K562 (cell line): ENCODE measurements around the gene BEST4. TPM values are rescaled to one million over a fixed set of nuclear protein-coding genes. Genes with fewer than 3 reads are reported as not detected.

Experiments
- ATAC-seq: fragments of 200-7000 bp; cut with Tn5 transposase; 3 replicates; pipeline ENCODE4 v1.9.1; 2020; ENCODE audit warnings: moderate library complexity
- BruUV-seq: library from RNA; stranded (reverse); fragments of 400-500 nt; replicated peaks from 2 replicates; lab custom pipeline; 2021; lab: Mats Ljungman, UMichigan
- CTCF ChIA-PET: fragments of 300-600 bp; formaldehyde crosslinking; extraction: SDS; loops from one replicate; lab custom pipeline; 2021; ENCODE audit warnings: low intra/inter-chr PET ratio; lab: Yijun Ruan, JAX
- POLR2A ChIA-PET: fragments of 300-600, 350-650 bp; sonication (Branson Sonifier 250); formaldehyde crosslinking; extraction: SDS; loops from one replicate; lab custom pipeline; 2021; ENCODE audit warnings: antibody characterized with exemption, inconsistent platforms; lab: Yijun Ruan, JAX
- DNase-seq, 4 experiments: peaks; one replicate each; pipeline versions ENCODE4 v3.0.0 to v3.0.0-alpha.2; 2011 to 2018; ENCODE audit warnings: low spot score in 3 of 4, mixed read lengths in 3 of 4; ENCODE audit errors: extremely low read depth in 1 of 4
- FAIRE-seq: peaks from 2 replicates; lab custom pipeline; 2011; peaks lifted over from hg19 to GRCh38; lab: Jason Lieb, UNC
- H2AFZ ChIP-seq: 2 replicates; pipeline ENCODE4 v1.6.0; 2011; ENCODE audit warnings: low read depth, low read length, control low read depth, inconsistent platforms
- H3K27ac ChIP-seq: fragments of 200-600 bp; 3 replicates; pipeline ENCODE4 v1.8.0; 2011; ENCODE audit warnings: low read depth, mild to moderate bottlenecking, control low read depth, inconsistent platforms, low read length, moderate library complexity, mixed read lengths; ENCODE audit errors: extremely low read depth
- H3K27me3 ChIP-seq, 2 experiments: fragments of 300-600 bp in 1 of 2; 2 replicates in 1 of 2; 3 replicates in 1 of 2; pipeline versions ENCODE4 v1.6.0 to v1.8.0; 2011; ENCODE audit warnings: inconsistent platforms in 2 of 2, low read length in 2 of 2, mild to moderate bottlenecking in 1 of 2, mixed read lengths in 1 of 2, moderate library complexity in 1 of 2; ENCODE audit not compliant: control insufficient read depth in 2 of 2, insufficient read depth in 2 of 2
- H3K36me3 ChIP-seq: fragments of 300-600 bp; 3 replicates; pipeline ENCODE4 v1.8.0; 2011; ENCODE audit warnings: mild to moderate bottlenecking, low read length, inconsistent platforms; ENCODE audit not compliant: control insufficient read depth, insufficient read depth
- H3K4me1 ChIP-seq, 2 experiments: fragments of 200-600 bp in 1 of 2; replicated peaks in 1 of 2; 2 replicates in 1 of 2; 3 replicates in 1 of 2; pipeline versions ENCODE4 v1.5.1 to v1.8.0; 2011; ENCODE audit warnings: inconsistent platforms in 2 of 2, low read length in 2 of 2, mild to moderate bottlenecking in 1 of 2, mixed read lengths in 1 of 2, moderate library complexity in 1 of 2; ENCODE audit not compliant: control insufficient read depth in 2 of 2, insufficient read depth in 2 of 2
- H3K4me2 ChIP-seq: 2 replicates; pipeline ENCODE4 v1.6.1; 2011; ENCODE audit warnings: low read length, control low read depth, inconsistent platforms, mixed read lengths; ENCODE audit not compliant: insufficient read depth
- H3K4me3 ChIP-seq: fragments of 200-600 bp; sonication (generic), shearing (Covaris generic); 2 replicates; pipeline ENCODE4 v1.5.1; 2016; ENCODE audit warnings: control low read depth, inconsistent platforms
- H3K79me2 ChIP-seq: fragments of 200-600 bp; 3 replicates; pipeline ENCODE4 v1.8.0; 2011; ENCODE audit warnings: low read length, inconsistent platforms; ENCODE audit not compliant: control insufficient read depth, insufficient read depth
- H3K9ac ChIP-seq, 2 experiments: 2 replicates each; pipeline versions ENCODE4 v1.6.0 to v1.6.1; 2011; ENCODE audit warnings: low read depth in 2 of 2, low read length in 2 of 2, control low read depth in 1 of 2, inconsistent platforms in 1 of 2, mild to moderate bottlenecking in 1 of 2, mixed read lengths in 1 of 2; ENCODE audit not compliant: insufficient read depth in 1 of 2
- H3K9me1 ChIP-seq: one replicate; pipeline ENCODE4 v1.6.0; 2011; ENCODE audit warnings: inconsistent platforms, mild to moderate bottlenecking, low read length, moderate library complexity; ENCODE audit not compliant: control insufficient read depth, insufficient read depth
- H3K9me3 ChIP-seq: replicated peaks from 2 replicates; pipeline ENCODE4 v1.5.1; 2011; ENCODE audit warnings: low read depth, low read length, inconsistent platforms; ENCODE audit not compliant: control insufficient read depth, insufficient read depth
- H4K20me1 ChIP-seq: replicated peaks from 2 replicates; pipeline ENCODE4 v1.6.1; 2011; ENCODE audit warnings: low read length, inconsistent platforms, mixed read lengths; ENCODE audit not compliant: control insufficient read depth, insufficient read depth
- ARNT ChIP-seq, 2 experiments: fragments of 450-650 bp; IDR thresholded peaks; 2 replicates each; pipeline ENCODE4 v1.6.1; 2016; ENCODE audit warnings: mild to moderate bottlenecking in 1 of 2
- BDP1 ChIP-seq: IDR thresholded peaks from 3 replicates; pipeline ENCODE4 v1.6.1; 2011; ENCODE audit not compliant: insufficient read length, insufficient read depth
- BRF1 ChIP-seq: IDR thresholded peaks from 3 replicates; pipeline ENCODE4 v1.6.1; 2011; ENCODE audit warnings: borderline replicate concordance, mild to moderate bottlenecking; ENCODE audit not compliant: insufficient read length; ENCODE audit errors: extremely low read depth
- CHD2 ChIP-seq: IDR thresholded peaks from 2 replicates; pipeline ENCODE4 v1.6.1; 2011; ENCODE audit warnings: low read depth, low read length
- CREM ChIP-seq: IDR thresholded peaks from 2 replicates; pipeline ENCODE4 v1.6.1; 2014; ENCODE audit warnings: antibody characterized with exemption, low read depth
- CTBP1 ChIP-seq: fragments of 450-650 bp; IDR thresholded peaks from 2 replicates; pipeline ENCODE4 v1.6.1; 2016; ENCODE audit warnings: borderline replicate concordance
- PURB ChIP-seq: sonication (generic); formaldehyde crosslinking; IDR thresholded peaks from 2 replicates; pipeline ENCODE4 v1.9.0; 2021; ENCODE audit warnings: low read depth, mild to moderate bottlenecking, missing genetic modification reagents
- RBFOX2 ChIP-seq: fragments of 200-400 bp; formaldehyde crosslinking; IDR thresholded peaks from 2 replicates; pipeline ENCODE4 v1.6.1; 2017; ENCODE audit warnings: low read depth, mild to moderate bottlenecking, low read length, moderate library complexity
- STAT5B ChIP-seq: fragments of 250-450 bp; sonication (Bioruptor Pico); IDR thresholded peaks from 2 replicates; pipeline ENCODE4 v1.8.0; 2021; ENCODE audit warnings: mild to moderate bottlenecking, inconsistent platforms
- TFAM ChIP-seq: fragments of 250-450 bp; sonication (Bioruptor Pico); conservative IDR thresholded peaks from 2 replicates; pipeline ENCODE4 v1.5.0; 2021; ENCODE audit warnings: mild to moderate bottlenecking, moderate library complexity
- VEZF1 ChIP-seq: fragments of 200-800 bp; sonication (Bioruptor generic); IDR thresholded peaks from 2 replicates; pipeline ENCODE4 v1.6.1; 2017; ENCODE audit warnings: missing genetic modification characterization, missing compliant biosample characterization
- ZNF384 ChIP-seq: IDR thresholded peaks from 2 replicates; pipeline ENCODE4 v1.6.1; 2012; ENCODE audit warnings: low read depth, low read length, improper control_type of control experiment
- WGBS: fragments of 100-300 bp; shearing (Covaris generic); methylation state at CpG from one replicate; pipeline ENCODE4 v1.1.6; 2016; ENCODE audit warnings: low coverage, mixed read lengths; ENCODE audit not compliant: insufficient coverage; ENCODE audit errors: missing lambda C conversion rate; 5-methylcytosine and 5-hydroxymethylcytosine counted together
- in situ Hi-C: fragments of 300-500 bp; cut with MboI; formaldehyde crosslinking; loops from 4 replicates; pipeline ENCODE4 v1.15.0; 2018; ENCODE audit warnings: inconsistent platforms, mixed read lengths
- intact Hi-C: fragments of 100-400 bp; cut with micrococcal nuclease; formaldehyde crosslinking; loops from 2 replicates; pipeline ENCODE4 v1.14.2; 2022
- polyA plus RNA-seq, 8 experiments: library from polyadenylated mRNA; depleted of rRNA in 4 of 8; stranded (reverse) in 5 of 8; unstranded in 3 of 8; fragments of >200 nt; fragmentation: Nextera tagmentation in 2 of 8; fragmentation: Illumina TruSeq in 1 of 8; extraction: Ambion mirVana in 2 of 8; extraction: Trizol in 1 of 8; gene quantifications; 2 replicates each; pipeline versions ENCODE4 v1.2.1 to v1.2.3, GENCODE V29; 2011 to 2014; ENCODE audit warnings: inconsistent platforms in 1 of 8, missing spikeins in 1 of 8
- total RNA-seq, 7 experiments: library from RNA; depleted of rRNA in 6 of 7; stranded (reverse); fragments of >200 nt in 6 of 7; fragmentation: Illumina TruSeq in 2 of 7; extraction: Trizol in 2 of 7; gene quantifications; 2 replicates each; pipeline versions ENCODE4 v1.2.1 to v1.2.3, GENCODE V29; 2011 to 2021; ENCODE audit warnings: low replicate concordance in 1 of 7
- TF ChIP-seq, protein P1 (sequence below), 3 experiments: IDR thresholded peaks in 2 of 3; conservative IDR thresholded peaks in 1 of 3; 2 replicates each; pipeline ENCODE4 v1.5.1; 2011 to 2012; ENCODE audit warnings: low read length in 3 of 3, mild to moderate bottlenecking in 3 of 3, control low read depth in 2 of 3, improper control_type of control experiment in 1 of 3, inconsistent platforms in 1 of 3, low read depth in 1 of 3, mixed read lengths in 1 of 3, moderate library complexity in 1 of 3; ENCODE audit not compliant: insufficient read depth in 2 of 3
- TF ChIP-seq, protein P2 (sequence below), 3 experiments: fragments of 200-800 bp in 1 of 3; sonication (Bioruptor generic) in 1 of 3; sonication (generic) in 1 of 3; formaldehyde crosslinking in 1 of 3; IDR thresholded peaks; 2 replicates each; pipeline versions ENCODE4 v1.6.1 to v1.8.0; 2016 to 2022; ENCODE audit warnings: mild to moderate bottlenecking in 2 of 3, missing compliant biosample characterization in 2 of 3, missing genetic modification characterization in 2 of 3, missing genetic modification reagents in 1 of 3

BEST4 gene
- total and polyA plus RNA-seq, 9 of the 15 experiments (the other 6 are each of a cell fraction or from before 2014, with no cell fraction given), result 0.07 to 0.11 TPM; not detected in 7

GRCh38 chr1:44827197-44828002, 39.4 kb upstream of the BEST4 start (continued):
- TF ChIP-seq CTBP1 (no peak), ARNT (IDR thresholded peaks at IDR 0.05) (no peak), BDP1 (no peak), RBFOX2 (no peak), ZNF384 (no peak)
- TF ChIP-seq, protein P1, sequence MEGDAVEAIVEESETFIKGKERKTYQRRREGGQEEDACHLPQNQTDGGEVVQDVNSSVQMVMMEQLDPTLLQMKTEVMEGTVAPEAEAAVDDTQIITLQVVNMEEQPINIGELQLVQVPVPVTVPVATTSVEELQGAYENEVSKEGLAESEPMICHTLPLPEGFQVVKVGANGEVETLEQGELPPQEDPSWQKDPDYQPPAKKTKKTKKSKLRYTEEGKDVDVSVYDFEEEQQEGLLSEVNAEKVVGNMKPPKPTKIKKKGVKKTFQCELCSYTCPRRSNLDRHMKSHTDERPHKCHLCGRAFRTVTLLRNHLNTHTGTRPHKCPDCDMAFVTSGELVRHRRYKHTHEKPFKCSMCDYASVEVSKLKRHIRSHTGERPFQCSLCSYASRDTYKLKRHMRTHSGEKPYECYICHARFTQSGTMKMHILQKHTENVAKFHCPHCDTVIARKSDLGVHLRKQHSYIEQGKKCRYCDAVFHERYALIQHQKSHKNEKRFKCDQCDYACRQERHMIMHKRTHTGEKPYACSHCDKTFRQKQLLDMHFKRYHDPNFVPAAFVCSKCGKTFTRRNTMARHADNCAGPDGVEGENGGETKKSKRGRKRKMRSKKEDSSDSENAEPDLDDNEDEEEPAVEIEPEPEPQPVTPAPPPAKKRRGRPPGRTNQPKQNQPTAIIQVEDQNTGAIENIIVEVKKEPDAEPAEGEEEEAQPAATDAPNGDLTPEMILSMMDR (IDR thresholded peaks at IDR 0.05 in 2 of 3, conservative IDR thresholded peaks at IDR 0.05 in 1 of 3; ENCODE audit: insufficient read depth in 2 of 3, low read depth in 1 of 3, low read length in 3 of 3), result peak; percentile 39 to 60 (median 44); a peak in 4 of 6 replicates

DNA sequence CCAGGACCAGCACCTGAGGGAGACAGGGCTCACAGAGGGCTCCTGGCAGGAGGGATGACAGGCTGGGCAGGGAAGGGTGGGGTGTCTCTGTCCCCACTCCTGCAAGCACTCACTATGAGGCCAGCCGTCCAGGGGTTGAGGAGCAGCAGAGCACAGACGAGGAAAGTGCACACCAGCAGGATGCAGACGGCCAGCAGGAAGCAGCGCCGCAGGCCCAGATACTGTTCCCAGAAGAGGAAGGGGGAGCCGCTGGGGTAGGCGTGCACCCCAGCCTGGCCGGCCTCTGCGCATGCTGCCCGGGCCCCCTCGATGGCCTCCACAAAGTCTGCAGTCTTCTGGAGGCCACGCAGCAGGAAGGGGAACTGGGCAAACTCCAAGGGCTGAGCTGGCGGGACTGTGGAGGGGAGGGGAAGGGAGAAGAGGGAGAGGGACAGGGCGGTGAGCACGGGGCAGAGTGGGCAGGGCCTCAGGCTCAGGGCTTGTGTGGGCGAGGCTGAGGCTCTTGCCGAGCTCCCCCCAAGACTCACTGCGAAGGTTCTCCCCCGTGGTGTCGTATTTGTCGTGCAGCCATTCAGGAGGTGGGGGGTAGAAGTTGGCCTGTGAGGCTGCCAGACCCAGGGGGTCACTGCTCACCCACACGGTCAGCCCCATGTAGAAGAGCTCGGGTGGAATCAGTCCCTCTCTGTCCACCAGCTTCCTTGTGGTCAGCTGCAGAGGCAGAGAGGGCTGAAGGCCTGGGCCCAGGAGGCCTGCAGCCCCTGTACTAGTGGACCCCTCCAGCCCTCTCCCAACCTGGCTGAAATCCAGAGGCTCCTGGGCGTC, 38.6 kb upstream of the BEST4 start:
- 25% methylated on average over 22 of the region's 24 CpGs for WGBS
- H3K9ac ChIP-seq, result peak overlapping the region; percentile 4 to 85; a peak in 3 of 4 replicates
- intact Hi-C loops (no loop called here), in situ Hi-C loops (no loop called here)
- no peak for FAIRE-seq
- BruUV-seq, result no TSS peak
- ATAC-seq, result peak; percentile 38
- ChIA-PET CTCF (no interaction called here), POLR2A (interaction anchor here (0.6 to 11.1 kb wide), 12 partner anchors 7 to 514 kb away, joined by 3 to 217 read pairs (median 4); partner anchors contain the start of genes BTBD19, MUTYH and TOE1)
- peak; percentile 38 to 59 (median 50) for DNase-seq
- no peaks in the 10 kb centered on the region for H3K79me2 ChIP-seq
- H2AFZ ChIP-seq, result peak overlapping the region; percentile 88
- H3K4me3 ChIP-seq, result no peak overlapping the region
- H3K4me1 ChIP-seq, result peaks cover 21 to 64% of the 10 kb centered on the region in 2 experiments
- H4K20me1 ChIP-seq, result no peaks in the 10 kb centered on the region
- no peaks in the 10 kb centered on the region for H3K27me3 ChIP-seq
- H3K9me3 ChIP-seq, result no peaks in the 10 kb centered on the region
- no peaks in the 10 kb centered on the region for H3K9me1 ChIP-seq
- H3K27ac ChIP-seq, result no peak overlapping the region
- H3K4me2 ChIP-seq, result peak overlapping the region; percentile 0; the same call in 1 of the 2 replicates
- no peaks in the 10 kb centered on the region for H3K36me3 ChIP-seq
- TF ChIP-seq CREM (no peak), PURB (CRISPR knock-in tag) (no peak), BRF1 (no peak), CHD2 (no peak), VEZF1 (CRISPR knock-in tag) (peak; percentile 60), STAT5B (CRISPR knock-in tag) (no peak), TFAM (no peak)
- TF ChIP-seq, protein P2, sequence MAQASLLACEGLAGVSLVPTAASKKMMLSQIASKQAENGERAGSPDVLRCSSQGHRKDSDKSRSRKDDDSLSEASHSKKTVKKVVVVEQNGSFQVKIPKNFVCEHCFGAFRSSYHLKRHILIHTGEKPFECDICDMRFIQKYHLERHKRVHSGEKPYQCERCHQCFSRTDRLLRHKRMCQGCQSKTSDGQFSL (CRISPR knock-in tag; IDR thresholded peaks at IDR 0.05), result 0 out of 2 replicates have a peak, but pooled peaks have one; percentile 19
- TF ChIP-seq, protein P2 (tag; IDR thresholded peaks at IDR 0.05), result no peak
